HCT116 (cell line): Measurements from ENCODE around the gene PLD2. TPM values are rescaled to one million over a fixed set of nuclear protein-coding genes. Genes with fewer than 3 reads are reported as not detected.

Experiments used
- ATAC-seq: fragments of 200-7000 bp; cut with Tn5 transposase; 2 replicates; pipeline ENCODE4 v1.9.1; 2020; ENCODE audit warnings: mild to moderate bottlenecking, moderate library complexity
- BruUV-seq: library from RNA; stranded (reverse); fragments of 400-500 nt; replicated peaks from 2 replicates; lab custom pipeline; 2021; lab: Mats Ljungman, UMichigan
- CTCF ChIA-PET: fragments of 300-600 bp; sonication (Branson Sonifier 250); formaldehyde crosslinking; loops from one replicate; lab custom pipeline; 2021; ENCODE audit warnings: antibody characterized with exemption; lab: Charles Lee
- POLR2A ChIA-PET: fragments of 300-600, 350-600 bp; sonication (Branson Sonifier 250); formaldehyde crosslinking; loops from one replicate; lab custom pipeline; 2021; ENCODE audit warnings: antibody characterized with exemption; lab: Charles Lee
- RAD21 ChIA-PET, 2 experiments: fragments of 300-600 bp; sonication (Branson Sonifier 250); formaldehyde crosslinking; loops; one replicate each; lab custom pipeline; 2023; ENCODE audit warnings: low total read pairs in 2 of 2; ENCODE audit not compliant: uncharacterized antibody in 2 of 2, unreplicated experiment in 2 of 2, low non-redundant PET in 1 of 2; lab: Charles Lee
- DNase-seq: peaks from one replicate; pipeline ENCODE4 v3.0.0-alpha.2; 2010; ENCODE audit warnings: low read depth, low spot score
- H2AFZ ChIP-seq: fragments of 200-600 bp; shearing (Covaris generic), sonication (generic); 2 replicates; pipeline ENCODE4 v1.6.1; 2017; ENCODE audit warnings: low read depth, mixed run types, mixed read lengths, antibody characterized with exemption, low read length; ENCODE audit not compliant: poor library complexity, severe bottlenecking
- H3K27ac ChIP-seq: 2 replicates; pipeline ENCODE4 v1.5.1; 2012; ENCODE audit warnings: low read depth, low read length
- H3K27me3 ChIP-seq: fragments of 200-600 bp; sonication (generic); 2 replicates; pipeline ENCODE4 v1.6.1; 2016; ENCODE audit warnings: mixed run types, low read length, mixed read lengths; ENCODE audit not compliant: insufficient read depth
- H3K36me3 ChIP-seq, 2 experiments: fragments of 200-500 bp in 1 of 2; fragments of 200-600 bp in 1 of 2; sonication (Bioruptor generic) in 1 of 2; sonication (generic) in 1 of 2; 2 replicates each; pipeline versions ENCODE4 v1.5.1 to v1.6.1; 2014 to 2016; ENCODE audit warnings: low read length in 2 of 2, inconsistent platforms in 1 of 2, mixed read lengths in 1 of 2, mixed run types in 1 of 2; ENCODE audit not compliant: insufficient read depth in 2 of 2, control insufficient read depth in 1 of 2
- H3K4me1 ChIP-seq, 2 experiments: fragments of 200-600 bp in 1 of 2; sonication (generic) in 1 of 2; 2 replicates each; pipeline versions ENCODE4 v1.5.1 to v1.6.1; 2012 to 2017; ENCODE audit warnings: low read length in 2 of 2, inconsistent platforms in 1 of 2, mild to moderate bottlenecking in 1 of 2, mixed read lengths in 1 of 2, mixed run types in 1 of 2, moderate library complexity in 1 of 2; ENCODE audit not compliant: insufficient read depth in 2 of 2, control insufficient read depth in 1 of 2
- H3K4me2 ChIP-seq: fragments of 200-600 bp; sonication (generic); 2 replicates; pipeline ENCODE4 v1.6.1; 2017; ENCODE audit warnings: mixed run types, low read length, mixed read lengths
- H3K4me3 ChIP-seq, 2 experiments: fragments of 200-600 bp in 1 of 2; sonication (generic) in 1 of 2; replicated peaks in 1 of 2; 2 replicates each; pipeline ENCODE4 v1.5.1; 2011 to 2016; ENCODE audit warnings: low read length in 2 of 2, control low read depth in 1 of 2, low read depth in 1 of 2, mild to moderate bottlenecking in 1 of 2, mixed read lengths in 1 of 2, mixed run types in 1 of 2
- H3K79me2 ChIP-seq: fragments of 200-600 bp; sonication (generic); 2 replicates; pipeline ENCODE4 v1.6.1; 2017; ENCODE audit warnings: mild to moderate bottlenecking, mixed run types, low read length, moderate library complexity, mixed read lengths; ENCODE audit not compliant: insufficient read depth
- H3K9ac ChIP-seq: fragments of 200-600 bp; sonication (generic); 2 replicates; pipeline ENCODE4 v1.6.1; 2016; ENCODE audit warnings: low read length, mixed read lengths
- H3K9me2 ChIP-seq: fragments of 200-600 bp; sonication (generic), shearing (Covaris generic); 2 replicates; pipeline ENCODE4 v1.6.1; 2017; ENCODE audit warnings: mixed run types, mild to moderate bottlenecking, moderate library complexity; ENCODE audit not compliant: insufficient read depth
- H3K9me3 ChIP-seq, 2 experiments: fragments of 200-500 bp in 1 of 2; fragments of 200-600 bp in 1 of 2; sonication (Bioruptor generic) in 1 of 2; sonication (generic) in 1 of 2; 2 replicates each; pipeline ENCODE4 v1.6.1; 2014 to 2017; ENCODE audit warnings: low read length in 2 of 2, mixed read lengths in 2 of 2, inconsistent platforms in 1 of 2, low read depth in 1 of 2, mild to moderate bottlenecking in 1 of 2, mixed run types in 1 of 2, moderate library complexity in 1 of 2; ENCODE audit not compliant: control insufficient read depth in 1 of 2, insufficient read depth in 1 of 2
- H4K20me1 ChIP-seq: fragments of 200-600 bp; sonication (generic), shearing (Covaris generic); 2 replicates; pipeline ENCODE4 v1.6.1; 2017; ENCODE audit warnings: mixed run types, mild to moderate bottlenecking, moderate library complexity; ENCODE audit not compliant: insufficient read depth
- ATF3 ChIP-seq: IDR thresholded peaks from 2 replicates; pipeline ENCODE4 v1.6.1; 2012
- CBX3 ChIP-seq: IDR thresholded peaks from 2 replicates; pipeline ENCODE4 v1.6.1; 2012; ENCODE audit warnings: low read depth
- CEBPB ChIP-seq: IDR thresholded peaks from 2 replicates; pipeline ENCODE4 v1.6.1; 2012; ENCODE audit warnings: low read depth
- EGR1 ChIP-seq: IDR thresholded peaks from 2 replicates; pipeline ENCODE4 v1.6.1; 2012; ENCODE audit warnings: low read depth
- ELF1 ChIP-seq: IDR thresholded peaks from 2 replicates; pipeline ENCODE4 v1.6.1; 2012; ENCODE audit warnings: low read depth, borderline replicate concordance
- EZH2 ChIP-seq: fragments of 200-600 bp; sonication (generic); IDR thresholded peaks from 2 replicates; pipeline ENCODE4 v1.6.1; 2017; ENCODE audit warnings: antibody characterized with exemption, mixed run types
- EZH2phosphoT487 ChIP-seq: fragments of 200-600 bp; IDR thresholded peaks from 2 replicates; pipeline ENCODE4 v1.6.1; 2018; ENCODE audit warnings: antibody characterized with exemption, borderline replicate concordance
- FOSL1 ChIP-seq: IDR thresholded peaks from 2 replicates; pipeline ENCODE4 v1.6.1; 2012; ENCODE audit warnings: low read depth
- MAX ChIP-seq: IDR thresholded peaks from 2 replicates; pipeline ENCODE4 v1.6.1; 2012
- POLR2A ChIP-seq: IDR thresholded peaks from 2 replicates; pipeline ENCODE4 v1.7.0; 2011; ENCODE audit warnings: borderline replicate concordance; ENCODE audit not compliant: insufficient read depth, insufficient read length; ENCODE audit errors: extremely low read depth
- RAD21 ChIP-seq: IDR thresholded peaks from 2 replicates; pipeline ENCODE4 v1.6.1; 2012; ENCODE audit warnings: low read depth, mild to moderate bottlenecking
- REST ChIP-seq: IDR thresholded peaks from 2 replicates; pipeline ENCODE4 v1.6.1; 2012; ENCODE audit warnings: low read depth
- SIN3A ChIP-seq: IDR thresholded peaks from 2 replicates; pipeline ENCODE4 v1.6.1; 2012; ENCODE audit warnings: low read depth
- SP1 ChIP-seq: IDR thresholded peaks from 2 replicates; pipeline ENCODE4 v1.6.1; 2012; ENCODE audit warnings: low read depth
- SRF ChIP-seq: IDR thresholded peaks from 2 replicates; pipeline ENCODE4 v1.6.1; 2012; ENCODE audit warnings: low read depth
- TCF7L2 ChIP-seq: IDR thresholded peaks from 2 replicates; pipeline ENCODE4 v1.7.0; 2011; ENCODE audit warnings: borderline replicate concordance, inconsistent platforms; ENCODE audit not compliant: insufficient read depth, insufficient read length; ENCODE audit errors: extremely low read depth
- YY1 ChIP-seq: IDR thresholded peaks from 2 replicates; pipeline ENCODE4 v1.6.1; 2011; ENCODE audit warnings: low read length, low read depth, moderate library complexity, mild to moderate bottlenecking; ENCODE audit not compliant: insufficient replicate concordance; ENCODE audit errors: extremely low read depth
- ZFX ChIP-seq: fragments of 450-650 bp; IDR thresholded peaks from 2 replicates; pipeline ENCODE4 v1.6.1; 2017
- ZNF274 ChIP-seq: fragments of 200-500 bp; sonication (Bioruptor generic); IDR thresholded peaks from 2 replicates; pipeline ENCODE4 v1.6.1; 2014; ENCODE audit warnings: mild to moderate bottlenecking, low read depth, low read length, inconsistent platforms
- intact Hi-C: fragments of 100-400 bp; cut with micrococcal nuclease; formaldehyde crosslinking; loops from 2 replicates; pipeline ENCODE4 v1.10.0; 2022
- total RNA-seq: library from RNA; stranded (reverse); gene quantifications from one replicate; pipeline ENCODE4 v1.2.1, GENCODE V29; 2021; ENCODE audit not compliant: unreplicated experiment

The PLD2 gene
- total RNA-seq, 1 experiment from 2014 or later: 47.7 TPM

DNA sequence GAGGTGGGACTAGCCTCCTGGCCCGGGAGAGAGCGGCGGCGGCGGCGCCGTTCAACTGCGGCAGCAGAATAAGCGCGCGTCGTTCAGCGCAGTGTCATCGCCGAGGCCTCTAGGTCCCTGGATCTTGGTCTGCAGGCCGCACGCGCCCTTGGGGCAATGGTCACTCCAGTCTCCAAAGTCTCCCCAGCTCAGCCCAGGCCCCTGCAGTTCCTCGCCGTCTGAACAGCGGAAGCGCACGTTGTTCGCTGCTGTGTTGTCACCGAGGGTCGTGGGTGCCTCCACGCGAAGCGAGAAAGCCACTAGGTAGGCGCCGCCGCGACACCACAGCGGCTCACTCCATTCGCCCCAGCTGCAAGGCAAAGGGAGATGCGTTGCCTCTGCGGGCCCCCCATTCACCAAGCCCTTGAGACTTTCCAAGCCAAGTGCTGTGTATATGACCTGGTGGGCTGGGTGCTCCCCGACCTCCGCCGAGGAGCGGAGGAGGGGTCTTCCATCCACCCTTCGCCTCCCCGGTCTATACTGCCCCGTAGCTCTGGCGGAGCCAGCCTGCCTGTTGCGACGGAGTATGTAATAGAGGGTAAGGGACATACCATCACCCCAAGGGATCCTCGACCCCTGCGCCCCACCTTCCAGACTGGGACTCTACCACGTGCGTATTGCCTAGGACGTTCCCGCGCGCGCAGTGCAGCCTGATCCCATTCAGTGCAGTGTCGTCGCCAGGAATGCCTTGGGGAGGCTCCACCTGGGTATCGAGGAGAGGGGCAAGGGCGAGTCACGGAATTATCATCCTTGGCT, 21.4 kb upstream of the PLD2 start:
- Histone ChIP-seq H3K27ac (no peak overlapping the region), H3K4me3 (no peak overlapping the region), H3K27me3 (no peaks in the 10 kb centered on the region), H4K20me1 (no peaks in the 10 kb centered on the region), H3K36me3 (no peaks in the 10 kb centered on the region), H3K4me1 (peaks cover 19 to 32% of the 10 kb centered on the region in 2 experiments), H3K9ac (no peak overlapping the region), H2AFZ (no peak overlapping the region), H3K9me2 (no peaks in the 10 kb centered on the region), H3K4me2 (no peak overlapping the region), H3K9me3 (no peaks in the 10 kb centered on the region), H3K79me2 (peaks cover 8% of the 10 kb centered on the region; the same call in 1 of the 2 replicates)
- intact Hi-C loops: no loop called here
- RAD21 ChIA-PET: no interaction called here
- DNase-seq: no peak
- TF ChIP-seq ZNF274 (no peak), MAX (no peak), FOSL1 (no peak), POLR2A (no peak), YY1 (no peak), CEBPB (no peak), SIN3A (no peak), SP1 (no peak), ATF3 (no peak), TCF7L2 (no peak), EZH2 (no peak), REST (no peak), SRF (no peak), EGR1 (no peak), RAD21 (no peak), ZFX (no peak), CBX3 (no peak), EZH2phosphoT487 (no peak), ELF1 (no peak)
- CTCF ChIA-PET: no interaction called here
- POLR2A ChIA-PET: no interaction called here
- BruUV-seq: no TSS peak
- ATAC-seq: no peak
